Muscle of arm (tissue), 12 donors: ENCODE data around the gene HECTD4. TPM values are rescaled to one million over a fixed set of nuclear protein-coding genes. Genes with fewer than 3 reads are reported as not detected.
"Not testable (repeated sequence)": the region's sequence is repeated elsewhere in the genome, so short reads cannot be mapped to it uniquely, and the experiment has no call there.

Source experiments
- DNase-seq: peaks from one replicate; pipeline ENCODE4 v3.0.0-alpha.2; 2013
- polyA plus RNA-seq, 12 donors: library from polyadenylated mRNA; unstranded; fragments of 120-200 nt; gene quantifications; one replicate each; pipeline ENCODE4 v1.2.1, GENCODE V29; 2013; ENCODE audit not compliant: insufficient read length in 12 of 12

HECTD4 gene
- polyA plus RNA-seq, 12 donors, result 36.2 to 76.7 (median 51.3) TPM; not detected in 1

- DNase-seq, result no peak
Observed at GRCh38 chr12:112266473-112266872, 115.8 kb downstream of the HECTD4 start.

- DNase-seq, result no peak
Observed at GRCh38 chr12:112261559-112261958, 120.7 kb downstream of the HECTD4 start.

- no peak for DNase-seq
Observed at GRCh38 chr12:112258926-112259325, 123.3 kb downstream of the HECTD4 start.

GRCh38 chr12:112256780-112257179, 125.5 kb downstream of the HECTD4 start:
- no peak for DNase-seq

- no peak for DNase-seq
Observed at GRCh38 chr12:112252184-112252583, 130.0 kb downstream of the HECTD4 start.

GRCh38 chr12:112244902-112245301, 137.3 kb downstream of the HECTD4 start:
- DNase-seq, result not testable (repeated sequence)

GRCh38 chr12:112243255-112244110, 138.7 kb downstream of the HECTD4 start:
- no peak for DNase-seq

GRCh38 chr12:112241176-112241575, 141.1 kb downstream of the HECTD4 start:
- DNase-seq, result no peak

GRCh38 chr12:112239881-112240280, 142.3 kb downstream of the HECTD4 start:
- no peak for DNase-seq

- DNase-seq, result no peak
Observed at GRCh38 chr12:112239020-112239419, 143.2 kb downstream of the HECTD4 start.

- DNase-seq, result no peak
Observed at GRCh38 chr12:112238441-112238840, 143.8 kb downstream of the HECTD4 start.

GRCh38 chr12:112236786-112237185, 145.4 kb downstream of the HECTD4 start:
- no peak for DNase-seq

GRCh38 chr12:112236386-112236785, 145.8 kb downstream of the HECTD4 start:
- no peak for DNase-seq

- no peak for DNase-seq
Observed at GRCh38 chr12:112234303-112234702, 147.9 kb downstream of the HECTD4 start.

- DNase-seq, result no peak
Observed at GRCh38 chr12:112233242-112233641, 149.0 kb downstream of the HECTD4 start.

- DNase-seq, result no peak
Observed at GRCh38 chr12:112230136-112230535, 152.1 kb downstream of the HECTD4 start.

- no peak for DNase-seq
Observed at GRCh38 chr12:112226768-112227167, 155.5 kb downstream of the HECTD4 start.

- not testable (repeated sequence) for DNase-seq
Observed at GRCh38 chr12:112220628-112221027, 161.6 kb downstream of the HECTD4 start.

GRCh38 chr12:112219195-112219594, 163.0 kb downstream of the HECTD4 start:
- no peak for DNase-seq

- no peak for DNase-seq
Observed at GRCh38 chr12:112218150-112218549, 164.1 kb downstream of the HECTD4 start.

GRCh38 chr12:112217647-112218046, 164.6 kb downstream of the HECTD4 start:
- DNase-seq, result no peak

- no peak for DNase-seq
Observed at GRCh38 chr12:112216223-112216622, 166.0 kb downstream of the HECTD4 start.

- no peak for DNase-seq
Observed at GRCh38 chr12:112214064-112214463, 168.2 kb downstream of the HECTD4 start.
